Activated gamma-delta T cell (primary cell): Measurements from ENCODE around the gene CLDN5.

Experiments
- DNase-seq: peaks from one replicate; lab custom pipeline; 2025; lab: John Stamatoyannopoulos, UW

The CLDN5 gene

DNA sequence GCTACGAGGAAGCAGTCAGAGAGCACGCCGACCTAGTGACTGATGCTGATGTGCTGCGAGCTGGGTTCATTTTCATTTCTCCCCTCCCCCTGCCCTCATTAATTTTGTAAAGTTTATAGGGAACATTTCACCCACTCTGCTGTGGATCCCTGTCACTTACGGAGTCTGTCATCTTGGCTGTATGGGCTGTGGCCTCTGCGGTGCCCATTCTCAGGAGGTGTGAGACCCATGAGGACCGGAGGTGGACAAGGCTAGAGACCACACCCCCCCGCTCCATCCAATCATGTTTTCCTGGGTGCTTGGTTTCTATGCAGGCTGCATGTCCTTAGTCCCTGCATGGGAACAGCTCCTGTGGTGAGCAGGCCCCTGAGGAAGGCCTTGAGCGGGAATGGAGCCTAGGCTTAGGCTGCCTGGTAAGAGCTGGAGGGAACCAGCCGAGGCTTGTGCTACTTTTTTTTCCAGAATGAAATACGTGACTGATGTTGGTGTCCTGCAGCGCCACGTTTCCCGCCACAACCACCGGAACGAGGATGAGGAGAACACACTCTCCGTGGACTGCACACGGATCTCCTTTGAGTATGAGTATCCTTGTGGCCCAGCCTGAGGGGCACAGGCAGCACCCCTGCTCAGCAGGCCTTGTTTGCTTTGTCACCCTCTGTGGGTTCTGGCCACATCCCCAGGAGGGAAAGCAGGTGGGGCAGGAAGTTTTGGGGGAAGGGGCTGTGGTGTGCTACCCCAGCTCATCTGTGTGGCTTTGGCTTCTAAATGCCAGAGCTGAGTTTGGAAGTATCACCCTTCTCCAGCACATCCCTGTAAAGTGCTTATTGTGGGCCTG is 19.1 kb downstream of the CLDN5 start:
- DNase-seq = no peak

DNA sequence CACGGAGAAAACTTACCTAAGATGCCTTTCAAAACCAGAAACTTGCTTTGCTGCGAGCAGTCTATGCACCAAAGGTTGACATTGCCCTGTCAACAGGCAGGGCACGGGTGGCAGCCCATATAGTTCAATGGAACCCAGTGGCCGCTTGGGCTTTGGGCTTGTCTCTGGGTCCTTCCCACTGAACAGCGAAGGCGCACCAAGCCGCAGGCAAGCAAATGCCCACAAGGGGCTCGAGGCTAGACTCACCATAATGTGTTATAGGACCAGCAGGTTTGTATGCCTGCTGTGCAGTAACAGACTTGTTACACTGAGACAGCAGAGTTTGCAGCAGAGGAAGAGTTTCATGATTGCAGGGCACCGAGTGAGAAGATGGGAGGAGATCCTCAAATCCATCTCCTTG is 20.3 kb downstream of the CLDN5 start:
- no peak for DNase-seq

DNA sequence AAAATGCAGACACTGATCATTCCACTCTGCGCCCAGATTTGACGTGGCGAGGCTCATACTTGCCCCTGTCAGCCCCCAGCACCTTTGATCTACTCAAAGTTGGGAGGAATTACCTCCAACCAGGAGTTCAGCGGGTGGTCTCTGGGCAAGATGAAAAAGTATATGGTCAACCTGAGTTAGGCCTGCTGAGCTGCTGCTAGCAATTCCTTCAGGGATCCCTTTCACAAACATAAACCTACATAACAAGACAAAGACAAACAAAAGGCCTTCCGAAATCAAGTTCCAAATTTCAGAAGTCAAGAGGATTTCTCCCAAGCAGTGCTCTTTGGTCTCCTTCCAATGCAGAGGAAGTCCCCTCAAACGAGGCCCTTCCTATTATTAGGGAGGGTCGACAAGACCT is 20.8 kb downstream of the CLDN5 start:
- no peak for DNase-seq

DNA sequence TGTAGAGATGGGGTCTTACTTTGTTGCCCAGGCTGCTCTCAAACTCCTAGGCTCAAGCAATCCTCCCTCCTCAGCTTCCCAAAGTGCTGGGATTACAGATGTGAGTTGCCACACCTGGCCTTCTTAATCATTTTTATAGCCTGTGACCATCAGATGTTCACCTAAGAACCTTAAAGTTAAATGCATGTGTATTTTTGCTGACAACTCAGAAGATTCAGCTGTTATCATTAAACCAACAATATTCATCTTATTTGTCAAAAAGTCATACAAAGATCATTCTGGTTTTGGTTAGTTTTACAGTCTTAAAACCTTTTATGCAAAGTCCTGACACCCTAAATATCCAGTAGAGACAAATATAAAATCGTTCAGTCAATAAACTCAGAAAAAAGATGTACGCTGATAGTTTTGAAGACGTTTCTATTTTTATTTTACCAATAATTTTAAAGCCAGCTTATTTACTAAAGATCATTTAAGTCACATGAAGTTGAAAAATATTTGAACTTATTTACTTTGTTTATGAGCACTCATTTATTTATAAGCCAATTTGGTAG is 22.2 kb downstream of the CLDN5 start:
- no peak for DNase-seq

DNA sequence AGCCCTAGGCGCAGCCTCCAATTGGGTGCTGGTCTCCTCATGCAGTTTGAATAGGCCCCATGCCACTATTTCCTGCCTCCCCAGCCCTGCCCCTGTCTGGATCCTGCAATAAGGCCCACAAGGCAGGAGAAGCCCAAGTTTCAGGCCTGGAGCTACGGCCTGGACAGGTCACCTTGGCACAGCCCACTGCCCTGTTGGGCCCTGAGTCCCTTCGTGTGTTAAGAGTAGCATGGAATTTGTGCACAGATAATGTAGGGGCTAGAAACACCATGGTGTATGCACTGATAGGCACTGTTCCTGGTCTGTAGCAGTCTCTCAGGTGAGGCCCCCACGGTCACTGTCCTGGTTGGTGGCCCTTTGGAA is 24.3 kb downstream of the CLDN5 start:
- DNase-seq = no peak

DNA sequence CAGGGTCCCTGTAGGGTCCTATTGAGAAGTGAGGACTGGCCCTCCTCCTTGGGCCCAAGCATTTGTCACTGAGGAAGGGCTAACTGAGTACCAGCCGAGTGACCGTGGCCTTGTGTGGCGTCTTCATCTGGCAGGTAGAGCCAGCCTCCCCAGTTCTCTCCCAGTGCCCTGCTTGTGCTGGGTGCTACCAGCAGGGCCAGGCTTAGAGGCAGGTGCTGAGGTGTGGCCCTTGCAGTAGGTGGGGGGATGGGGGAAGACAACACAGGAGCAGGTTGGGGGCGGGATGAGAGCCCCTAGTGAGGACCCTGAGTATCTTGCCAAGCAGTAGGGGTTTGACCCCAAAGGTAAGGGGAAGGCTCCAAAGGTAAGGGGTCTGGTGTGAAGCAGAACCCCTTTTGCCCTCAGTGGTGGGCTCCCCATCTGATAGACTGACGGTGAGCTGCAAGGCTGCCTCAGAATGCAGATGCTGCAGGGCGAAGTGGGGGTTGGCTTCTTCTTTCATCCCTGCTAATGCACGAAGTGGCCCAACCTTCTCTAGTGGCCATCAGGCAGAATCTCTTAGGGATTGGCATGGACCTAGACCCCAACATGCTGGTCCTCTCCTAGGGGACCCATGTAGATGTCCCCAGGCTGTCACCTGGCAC is 24.9 kb downstream of the CLDN5 start:
- no peak for DNase-seq

DNA sequence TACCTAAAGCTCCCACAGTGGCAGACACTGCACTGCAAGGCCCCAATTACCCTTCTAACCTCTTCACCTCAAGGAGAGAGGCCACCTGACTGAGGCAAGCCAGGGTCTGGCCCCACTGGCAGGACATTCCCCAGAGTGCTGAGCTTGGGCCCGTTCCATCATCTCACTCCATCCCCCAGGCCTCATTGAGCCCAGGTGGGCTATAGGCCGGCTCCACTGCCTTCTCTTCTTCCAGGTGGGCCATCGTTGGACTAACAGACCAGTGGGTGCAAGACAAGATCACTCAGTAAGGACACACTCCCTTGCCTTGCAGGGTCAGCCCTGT is 25.4 kb downstream of the CLDN5 start:
- DNase-seq = no peak

DNA sequence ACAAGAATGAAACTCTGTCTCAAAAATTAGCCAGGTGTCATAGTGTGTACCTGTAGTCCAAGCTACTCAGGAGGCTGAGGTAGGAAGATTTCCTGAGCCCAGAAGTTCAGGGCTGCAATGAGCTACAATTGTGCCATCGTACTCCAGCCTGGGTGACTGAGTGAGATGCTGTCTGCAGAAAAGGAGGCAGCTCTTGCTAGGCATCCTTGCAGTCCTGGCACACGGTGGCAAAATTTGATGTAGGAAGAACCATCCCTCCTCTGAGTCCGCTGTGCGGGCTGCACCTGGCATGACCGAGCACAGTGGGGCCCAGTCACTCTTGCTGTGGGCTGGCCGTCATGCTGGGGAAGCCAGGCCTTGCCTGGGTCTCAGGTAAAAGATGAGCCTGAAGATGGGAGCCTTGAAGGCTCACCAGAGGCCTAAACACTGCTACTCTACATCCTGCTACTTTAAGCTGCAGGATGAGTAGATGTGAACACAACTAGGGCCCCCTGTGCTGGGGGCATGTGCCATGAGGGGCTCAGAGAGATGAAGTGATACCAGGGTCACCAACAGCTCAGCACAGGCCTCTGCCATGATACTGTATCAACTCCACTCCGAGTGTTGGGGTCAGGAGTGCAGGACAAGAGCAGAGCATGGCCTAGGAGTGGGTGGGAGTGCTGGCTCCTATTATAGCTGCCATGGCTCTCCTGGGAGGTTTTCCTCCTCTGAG is 25.9 kb downstream of the CLDN5 start:
- no peak for DNase-seq

DNA sequence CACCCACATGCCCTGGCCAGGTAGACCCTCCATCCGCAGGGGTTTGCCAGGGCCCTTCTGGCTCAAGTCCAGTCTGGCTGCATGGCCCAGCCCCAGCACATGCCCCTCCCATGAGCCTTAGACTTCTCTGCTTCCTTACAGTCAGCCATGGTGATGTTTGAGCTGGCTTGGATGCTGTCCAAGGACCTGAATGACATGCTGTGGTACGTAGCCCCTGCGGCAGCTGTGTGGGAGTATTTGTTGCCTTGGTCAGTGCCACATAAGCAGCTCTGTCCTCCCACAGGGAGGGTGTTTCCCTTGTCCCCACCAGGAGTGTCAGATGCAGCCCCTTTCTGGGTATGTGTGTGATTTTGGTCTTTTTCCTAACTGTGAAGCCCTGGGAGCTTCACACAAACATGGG is 27.0 kb downstream of the CLDN5 start:
- DNase-seq = no peak

DNA sequence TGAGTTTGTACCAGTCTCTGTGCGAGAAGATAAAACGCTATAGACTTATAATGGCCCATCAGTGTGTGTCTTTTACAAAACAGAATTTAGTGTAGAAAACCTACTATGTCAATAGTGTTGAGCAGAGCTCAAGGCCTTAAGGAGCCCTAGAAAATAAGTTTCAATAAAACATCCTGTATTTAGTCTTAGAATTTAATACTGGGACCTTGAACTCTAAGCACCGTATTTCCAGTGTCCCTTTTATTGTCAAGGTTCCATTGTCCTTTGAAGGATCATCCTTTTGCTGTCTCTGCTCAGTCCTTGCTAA is 27.9 kb downstream of the CLDN5 start:
- no peak for DNase-seq

DNA sequence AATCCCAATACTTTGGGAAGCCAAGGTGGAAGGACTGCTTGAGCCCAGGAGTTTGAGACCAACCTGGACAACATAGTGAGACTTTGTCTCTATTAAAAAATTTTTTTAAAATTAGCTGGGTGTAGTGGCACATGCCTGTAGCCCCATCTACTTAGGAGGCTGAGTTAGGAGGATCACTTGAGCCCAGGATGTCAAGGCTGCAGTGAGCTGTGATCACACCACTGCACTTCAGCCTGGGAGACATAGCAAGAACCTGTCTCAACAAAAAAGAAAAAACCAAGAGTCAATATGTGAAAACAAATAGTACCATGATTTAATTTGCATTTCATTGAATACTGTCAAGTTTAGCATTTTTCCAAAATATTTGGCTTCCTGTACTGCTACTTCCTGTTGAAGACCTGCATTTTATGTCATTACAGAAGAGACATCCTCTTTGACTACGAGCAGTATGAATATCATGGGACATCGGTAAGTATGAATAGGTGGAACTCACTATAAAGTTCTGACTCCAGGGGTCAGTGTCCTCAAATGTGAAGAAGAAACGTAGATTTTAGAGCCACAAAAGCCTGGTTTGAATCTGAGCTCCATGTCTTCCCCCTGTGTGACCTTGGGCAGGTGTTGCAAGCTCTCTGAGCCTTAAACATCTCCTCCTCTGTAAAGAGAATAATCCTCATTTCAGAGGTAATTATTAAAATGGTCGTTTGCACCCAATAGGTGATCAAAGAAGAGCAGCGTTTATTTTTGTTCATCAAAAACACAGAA is 28.5 kb downstream of the CLDN5 start:
- DNase-seq = no peak

DNA sequence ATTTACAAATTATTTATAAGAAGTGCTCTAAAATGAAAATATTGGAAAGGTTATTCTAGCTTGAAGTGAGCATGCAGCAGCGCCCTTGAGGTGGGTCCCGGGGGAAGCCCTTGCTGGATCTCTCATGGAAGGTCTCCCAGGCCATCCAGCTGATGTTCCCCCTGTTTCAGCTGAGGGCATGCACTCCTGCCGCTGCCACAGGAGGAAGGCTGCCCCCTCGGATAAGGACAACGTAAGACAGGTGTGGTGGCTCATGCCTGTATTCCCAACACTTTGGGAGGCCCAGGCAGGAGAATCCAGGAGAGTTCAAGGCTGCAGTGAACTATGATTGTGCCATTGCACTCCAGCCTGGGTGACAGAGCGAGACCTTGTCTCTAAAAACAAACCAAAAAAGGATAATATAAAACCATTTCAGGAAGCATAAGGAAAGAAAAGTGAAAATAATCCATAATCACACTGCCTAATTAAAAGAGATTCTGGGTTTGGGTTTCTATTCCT is 29.5 kb downstream of the CLDN5 start:
- no peak for DNase-seq

DNA sequence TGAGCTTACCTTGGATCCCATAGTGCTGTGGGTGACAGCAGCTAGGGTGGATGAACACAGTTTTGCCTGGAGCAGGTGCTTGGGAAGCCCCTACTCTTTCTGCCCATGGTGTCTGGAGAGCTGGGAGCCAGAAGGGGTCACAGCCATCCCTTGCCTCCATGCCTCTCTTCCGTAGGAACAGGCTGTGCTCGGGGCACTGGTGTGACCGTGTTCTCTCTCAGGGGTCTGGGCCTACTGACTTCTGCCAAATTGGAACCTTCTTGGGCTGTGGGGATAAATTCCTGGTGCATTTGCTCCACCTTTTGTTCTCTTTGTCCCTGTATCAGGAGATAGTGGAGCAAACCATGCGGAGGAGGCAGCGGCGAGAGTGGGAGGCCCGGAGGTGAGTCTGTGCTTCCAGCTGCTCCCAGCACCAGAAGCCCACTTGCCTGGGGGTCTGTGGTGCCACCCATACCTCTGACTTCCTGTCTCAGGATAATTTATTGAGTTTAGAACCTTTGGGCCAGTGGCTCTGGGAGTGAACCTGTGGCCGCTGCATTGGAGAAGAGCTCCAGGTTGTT is 30.1 kb downstream of the CLDN5 start:
- DNase-seq = no peak

DNA sequence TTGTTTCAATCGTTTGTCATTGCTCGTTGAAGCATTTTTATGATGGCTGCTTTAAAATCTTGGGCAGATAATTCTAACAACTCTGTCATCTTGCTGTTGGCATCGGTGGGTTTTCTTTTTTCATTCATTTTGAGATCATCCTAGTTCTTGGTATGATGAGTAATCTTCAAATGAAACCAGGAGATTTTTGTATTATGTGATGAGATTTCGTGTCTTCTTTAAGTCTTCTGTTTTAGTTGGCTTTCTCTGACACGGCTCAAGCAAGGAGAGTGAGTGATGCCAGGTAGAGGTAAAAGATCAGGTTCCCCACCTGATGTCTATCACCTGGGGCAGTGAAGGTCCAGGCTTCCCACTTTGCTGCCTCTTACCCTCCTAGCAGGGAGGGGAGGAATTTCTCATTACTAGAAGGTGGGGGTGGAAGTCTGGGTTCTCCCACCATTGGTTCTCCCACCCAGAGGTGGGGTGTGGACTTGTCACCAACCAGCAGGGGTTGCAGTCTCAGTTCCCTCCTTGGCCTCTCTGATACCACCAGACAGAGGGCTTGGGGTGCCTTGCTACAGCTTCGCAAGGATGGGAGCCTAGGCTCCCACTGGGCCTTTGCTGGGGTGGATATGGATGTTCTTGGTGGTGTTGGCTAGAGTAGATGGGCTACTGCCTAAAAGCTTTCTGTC is 31.6 kb downstream of the CLDN5 start:
- no peak for DNase-seq

DNA sequence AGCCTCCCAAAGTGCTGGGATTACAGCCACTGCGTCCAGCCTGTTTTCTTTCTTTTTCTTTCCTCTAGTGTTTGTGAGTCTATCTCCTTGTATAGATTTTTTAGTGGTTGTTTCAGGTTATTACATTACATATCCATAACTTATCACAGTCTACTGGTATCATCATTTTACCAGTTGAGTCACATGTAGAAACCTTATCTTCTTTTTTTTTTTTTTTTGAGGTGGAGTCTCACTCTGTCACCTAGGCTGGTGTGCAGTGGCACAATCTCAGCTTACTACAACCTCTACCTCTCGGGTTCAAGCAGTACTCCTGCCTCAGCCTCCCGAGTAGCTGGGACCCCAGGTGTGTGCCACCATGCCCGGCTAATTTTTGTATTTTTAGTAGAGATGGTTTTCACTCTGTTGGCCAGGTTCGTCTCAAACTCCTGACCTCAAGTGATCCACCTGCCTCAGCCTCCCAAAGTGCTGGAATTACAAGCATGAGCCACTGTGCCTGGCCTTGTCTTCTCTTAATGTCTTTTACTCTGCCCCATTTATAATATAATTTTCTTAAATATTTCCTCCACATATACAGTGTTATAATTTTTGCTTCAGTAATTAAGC is 33.5 kb downstream of the CLDN5 start:
- DNase-seq = no peak

DNA sequence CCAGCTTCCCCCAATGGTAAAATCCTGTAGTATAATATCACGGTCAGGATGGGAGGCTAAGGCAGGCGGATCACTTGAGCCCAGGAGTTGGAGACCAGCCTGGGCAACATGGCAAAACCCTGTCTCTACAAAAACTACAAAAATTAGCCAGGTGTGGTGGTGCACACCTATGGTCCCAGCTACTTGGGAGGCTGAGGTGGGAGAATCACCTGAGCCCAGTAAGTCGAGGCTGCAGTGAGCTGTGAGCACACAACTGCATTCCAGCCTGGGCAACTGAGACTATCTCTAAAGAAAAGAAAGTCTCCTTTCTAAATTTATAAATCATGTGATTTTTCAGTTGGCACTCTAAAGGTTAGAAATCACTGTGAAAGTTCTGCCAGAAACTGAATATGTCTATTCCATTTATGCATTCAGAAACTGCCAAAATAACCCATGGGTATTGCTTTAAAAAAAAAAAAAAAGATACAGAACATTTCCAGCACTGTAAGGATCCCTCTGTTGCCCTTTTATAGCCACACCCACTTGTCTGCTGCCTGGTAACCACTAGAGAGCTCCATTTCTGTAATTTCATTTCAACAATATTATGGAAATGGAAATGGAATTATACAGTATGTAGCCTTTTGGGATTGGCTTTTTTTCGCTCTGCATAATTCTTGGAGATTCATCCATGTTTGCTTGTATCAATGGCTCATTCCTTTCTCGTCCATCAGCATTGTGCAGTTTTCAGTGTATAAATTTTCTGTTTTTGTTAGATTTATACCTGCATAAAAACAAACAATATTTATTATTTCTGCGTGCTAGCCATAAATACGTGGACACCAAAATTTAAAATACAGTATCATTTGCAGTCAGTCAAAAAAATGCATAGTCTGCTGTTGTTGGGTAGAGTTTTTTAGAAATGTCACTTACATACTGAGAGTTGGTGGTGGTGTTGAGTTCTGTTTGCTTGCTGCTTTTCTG is 35.0 kb downstream of the CLDN5 start:
- DNase-seq = no peak

DNA sequence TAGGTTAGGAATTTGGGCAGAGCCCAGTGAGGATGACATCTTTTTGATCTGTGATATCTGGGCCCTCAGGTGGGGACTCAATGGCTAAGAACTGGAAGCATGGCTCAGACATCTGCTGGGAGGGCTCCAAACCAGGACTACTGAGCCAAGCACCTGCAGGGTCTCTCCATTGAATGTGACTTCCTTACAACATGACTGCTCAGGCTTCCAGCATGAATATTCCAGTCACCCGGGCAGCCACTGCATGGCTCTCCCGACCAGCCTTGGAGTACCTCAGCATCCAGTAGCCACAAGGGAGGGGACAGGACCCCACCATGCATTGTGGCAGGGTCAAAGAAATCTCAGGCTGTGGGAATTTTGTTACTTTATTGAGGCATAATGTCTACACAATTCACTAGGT is 35.9 kb downstream of the CLDN5 start:
- no peak for DNase-seq

DNA sequence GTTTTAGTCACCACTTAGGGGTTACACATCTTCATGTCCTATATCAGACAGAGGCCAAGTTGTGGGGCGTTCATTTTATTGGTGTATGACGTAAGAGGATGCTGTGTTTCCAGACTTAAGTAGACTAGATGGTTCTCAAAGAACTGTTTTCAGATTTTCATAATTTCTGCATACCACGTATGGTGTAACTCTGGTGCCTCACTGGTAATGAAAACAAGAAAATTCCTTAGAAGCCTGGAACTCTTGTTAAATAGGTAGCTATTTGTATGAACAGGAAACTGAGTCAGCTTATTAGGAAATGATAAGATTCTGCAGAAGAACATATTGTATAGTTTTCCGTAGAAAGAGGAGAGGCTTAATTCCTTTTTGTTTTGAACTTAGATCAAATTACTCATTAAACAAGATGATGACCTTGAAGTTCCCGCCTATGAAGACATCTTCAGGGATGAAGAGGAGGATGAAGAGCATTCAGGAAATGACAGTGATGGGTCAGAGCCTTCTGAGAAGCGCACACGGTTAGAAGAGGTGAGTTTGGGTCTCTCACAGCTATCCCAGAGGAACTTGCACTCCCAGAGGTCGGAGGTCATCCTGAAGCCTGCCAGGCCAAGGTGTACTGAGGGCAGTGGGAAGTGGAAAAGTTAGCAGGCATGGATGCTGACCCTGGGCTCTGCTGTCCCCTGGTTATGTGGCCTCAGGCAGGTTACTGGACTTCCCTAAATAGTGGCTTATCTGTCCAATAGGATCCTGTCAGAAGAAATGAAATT is 40.5 kb downstream of the CLDN5 start:
- no peak for DNase-seq

DNA sequence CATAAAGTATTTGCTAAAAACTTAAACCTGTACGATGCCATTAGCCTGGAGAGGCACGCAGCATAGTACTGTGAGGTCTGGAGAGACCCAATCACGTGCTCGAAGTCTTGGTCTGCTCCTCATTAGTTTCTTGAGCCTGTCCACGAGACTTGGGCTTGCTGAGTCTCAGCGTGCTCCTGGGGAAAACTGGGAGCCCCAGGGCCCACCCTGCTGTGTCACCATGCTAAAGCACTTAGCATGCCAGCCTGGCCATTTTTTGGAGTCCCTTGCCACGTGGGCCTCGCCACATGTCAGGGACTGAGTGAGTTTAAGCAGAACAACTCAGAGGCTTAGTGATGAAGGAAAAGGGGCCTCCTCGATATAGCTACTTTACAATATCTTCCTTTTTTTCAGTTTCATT is 41.9 kb downstream of the CLDN5 start:
- DNase-seq = no peak
